Mesothelial cell of epicardium (in vitro differentiated cells): ENCODE results near the gene CSNK1E. TPM values are rescaled to one million over a fixed set of nuclear protein-coding genes. Genes with fewer than 3 reads are reported as not detected.

ENCODE experiments used
- DNase-seq, 2 experiments: peaks; one replicate each; pipeline ENCODE4 v3.0.0; 2021; ENCODE audit warnings: low spot score in 2 of 2; ENCODE audit not compliant: unreplicated experiment in 2 of 2
- H3K27ac Mint-ChIP-seq: 2 replicates; pipeline ENCODE4 v1.8.0; 2021; ENCODE audit warnings: mixed read lengths
- H3K27me3 Mint-ChIP-seq: 2 replicates; pipeline ENCODE4 v1.8.0; 2021; ENCODE audit warnings: low read depth, mixed read lengths
- H3K36me3 Mint-ChIP-seq: 2 replicates; pipeline ENCODE4 v1.8.0; 2021; ENCODE audit warnings: mixed read lengths
- H3K4me1 Mint-ChIP-seq: 2 replicates; pipeline ENCODE4 v1.8.0; 2021; ENCODE audit warnings: mixed read lengths
- H3K4me3 Mint-ChIP-seq: 2 replicates; pipeline ENCODE4 v1.8.0; 2021; ENCODE audit warnings: mild to moderate bottlenecking, moderate library complexity, mixed read lengths
- H3K9me3 Mint-ChIP-seq: 2 replicates; pipeline ENCODE4 v1.8.0; 2021; ENCODE audit warnings: mixed read lengths
- CTCF ChIP-seq: fragments of 200-600 bp; sonication (generic); IDR thresholded peaks from one replicate; pipeline ENCODE4 v1.5.0; 2021; ENCODE audit warnings: antibody characterized with exemption; ENCODE audit not compliant: unreplicated experiment
- total RNA-seq: library from RNA; stranded (reverse); gene quantifications from 3 replicates; pipeline ENCODE4 v1.2.1, GENCODE V29; 2021

Gene CSNK1E
- total RNA-seq, 1 donor from 2014 or later: 264 TPM

GRCh38 chr22:38353142-38353629 lies 36.0 kb upstream of the CSNK1E start:
- no peak overlapping the region for H3K4me3 Mint-ChIP-seq
- no peaks in the 10 kb centered on the region for H3K27me3 Mint-ChIP-seq
- peak in 1 of 2 experiments; percentile 84 for DNase-seq
- H3K27ac Mint-ChIP-seq: no peak overlapping the region
- peak; percentile 92 for TF ChIP-seq CTCF
- H3K9me3 Mint-ChIP-seq: no peaks in the 10 kb centered on the region
- no peaks in the 10 kb centered on the region for H3K36me3 Mint-ChIP-seq
- H3K4me1 Mint-ChIP-seq: no peaks in the 10 kb centered on the region

- Mint-ChIP-seq H3K4me3 (no peak overlapping the region), H3K9me3 (no peaks in the 10 kb centered on the region), H3K27ac (no peak overlapping the region), H3K4me1 (no peaks in the 10 kb centered on the region), H3K36me3 (no peaks in the 10 kb centered on the region), H3K27me3 (no peaks in the 10 kb centered on the region)
- DNase-seq: no peak
- no peak for TF ChIP-seq CTCF
These were observed 35.2 kb upstream of the CSNK1E start for GRCh38 chr22:38352436-38352835.

GRCh38 chr22:38350444-38351359 lies 33.5 kb upstream of the CSNK1E start:
- TF ChIP-seq CTCF: no peak
- DNase-seq: peak in 1 of 2 experiments; percentile 21
- H3K4me3 Mint-ChIP-seq: no peak overlapping the region

GRCh38 chr22:38348751-38349496 lies 31.7 kb upstream of the CSNK1E start:
- H3K4me1 Mint-ChIP-seq: no peaks in the 10 kb centered on the region
- peak in 1 of 2 experiments; percentile 35 for DNase-seq
- no peaks in the 10 kb centered on the region for H3K36me3 Mint-ChIP-seq
- no peaks in the 10 kb centered on the region for H3K9me3 Mint-ChIP-seq
- H3K27ac Mint-ChIP-seq: no peak overlapping the region
- H3K27me3 Mint-ChIP-seq: no peaks in the 10 kb centered on the region
- no peak for TF ChIP-seq CTCF
- H3K4me3 Mint-ChIP-seq: no peak overlapping the region

More at GRCh38 chr22:38350444-38351359, 33.5 kb upstream of the CSNK1E start:
- H3K9me3 Mint-ChIP-seq: no peaks in the 10 kb centered on the region
- no peaks in the 10 kb centered on the region for H3K27me3 Mint-ChIP-seq
- no peak overlapping the region for H3K27ac Mint-ChIP-seq
- no peaks in the 10 kb centered on the region for H3K36me3 Mint-ChIP-seq
- H3K4me1 Mint-ChIP-seq: no peaks in the 10 kb centered on the region

GRCh38 chr22:38347944-38348750 lies 30.9 kb upstream of the CSNK1E start:
- peak in 1 of 2 experiments; percentile 33 for DNase-seq
- Mint-ChIP-seq H3K4me3 (no peak overlapping the region), H3K27ac (no peak overlapping the region), H3K9me3 (no peaks in the 10 kb centered on the region), H3K4me1 (no peaks in the 10 kb centered on the region), H3K27me3 (no peaks in the 10 kb centered on the region), H3K36me3 (no peaks in the 10 kb centered on the region)
- TF ChIP-seq CTCF: no peak
